ENCODE results near the gene DKKL1. TPM values are rescaled to one million over a fixed set of nuclear protein-coding genes. Genes with fewer than 3 reads are reported as not detected.
"Not testable (repeated sequence)": the region's sequence is repeated elsewhere in the genome, so short reads cannot be mapped to it uniquely, and the experiment has no call there.

Gene DKKL1
- polyA plus RNA-seq, 3 donors from 2014 or later = not detected

GRCh38 chr19:49359851-49360820 is 3.5 kb upstream of the DKKL1 start:
- Mint-ChIP-seq H3K4me3 (peak overlapping the region in 1 of 5 donors; percentile 3), H3K27me3 (ENCODE audit: low read depth in 3 of 3) (peaks cover 11 to 17% (median 12%) of the 10 kb centered on the region in 3 donors), H3K27ac (no peak overlapping the region), H3K4me1 (peaks cover 6 to 10% of the 10 kb centered on the region in 2 donors), H3K36me3 (no peaks in the 10 kb centered on the region), H3K9me3 (no peaks in the 10 kb centered on the region)
- no peak for DNase-seq

GRCh38 chr19:49361438-49362047 is 2.1 kb upstream of the DKKL1 start:
- Mint-ChIP-seq H3K27me3 (ENCODE audit: low read depth in 3 of 3) (peaks cover 11 to 21% (median 12%) of the 10 kb centered on the region in 3 donors), H3K4me1 (peaks cover 6 to 11% of the 10 kb centered on the region in 2 donors), H3K27ac (no peak overlapping the region), H3K4me3 (peak overlapping the region; percentile 12 to 60 (median 44)), H3K9me3 (no peaks in the 10 kb centered on the region), H3K36me3 (no peaks in the 10 kb centered on the region)
- no peak for DNase-seq

- Mint-ChIP-seq H3K27ac (no peak within 1 kb of the TSS), H3K27me3 (ENCODE audit: low read depth in 3 of 3) (peaks cover 5 to 16% (median 15%) of the 10 kb centered on the region in 3 donors), H3K9me3 (no peaks in the 10 kb centered on the region), H3K36me3 (no peaks in the 10 kb centered on the region), H3K4me1 (peaks cover 6 to 11% of the 10 kb centered on the region in 2 donors), H3K4me3 (peak within 1 kb of the TSS; percentile 12 to 60 (median 44))
- DNase-seq = no peak
Measured at GRCh38 chr19:49362048-49362928, 1.4 kb upstream of the DKKL1 start, which contains the start of gene TEAD2. TSS of gene TEAD2 (minus strand) at chr19:49362416. CDS start at chr19:49360075, 2,341 bp downstream.

- Mint-ChIP-seq H3K36me3 (no peaks in the 10 kb centered on the region), H3K27ac (no peak overlapping the region), H3K27me3 (ENCODE audit: low read depth in 3 of 3) (peaks cover 5 to 16% (median 15%) of the 10 kb centered on the region in 3 donors), H3K4me1 (peaks cover 6 to 11% of the 10 kb centered on the region in 2 donors), H3K4me3 (no peak overlapping the region), H3K9me3 (no peaks in the 10 kb centered on the region)
- peak in 1 of 3 donors; percentile 20 for DNase-seq
Measured at GRCh38 chr19:49362929-49363267, 779 bp upstream of the DKKL1 start.

GRCh38 chr19:49364083-49364737 is 533 bp downstream of the DKKL1 start:
- DNase-seq = no peak
- Mint-ChIP-seq H3K4me1 (peaks cover 6 to 11% of the 10 kb centered on the region in 2 donors), H3K27ac (no peak overlapping the region), H3K36me3 (no peaks in the 10 kb centered on the region), H3K4me3 (no peak overlapping the region), H3K9me3 (peaks cover 0 to 6% (median 3%) of the 10 kb centered on the region in 6 donors), H3K27me3 (ENCODE audit: low read depth in 3 of 3) (peaks cover 2 to 15% (median 12%) of the 10 kb centered on the region in 3 donors)

DNA sequence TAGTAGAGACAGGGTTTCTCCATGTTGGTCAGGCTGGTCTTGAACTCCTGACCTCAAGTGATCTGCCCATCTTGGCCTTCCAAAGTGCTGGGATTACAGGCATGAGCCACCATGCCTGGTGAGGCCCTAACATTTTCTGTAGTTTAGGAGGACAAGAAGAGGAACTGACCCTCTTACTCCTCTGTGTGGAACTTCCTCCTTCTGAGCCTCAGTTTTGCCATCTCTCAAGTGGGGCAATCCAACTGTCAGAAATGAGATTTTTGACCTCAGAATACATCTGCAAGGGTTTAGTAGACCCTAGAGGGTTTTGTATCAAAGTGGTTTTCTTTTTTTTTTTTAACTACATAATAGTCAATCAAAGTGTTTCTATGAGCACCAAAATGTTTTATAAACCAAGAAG is 2.4 kb downstream of the DKKL1 start:
- DNase-seq = no peak
- Mint-ChIP-seq H3K4me3 (no peak overlapping the region), H3K27ac (no peak overlapping the region), H3K27me3 (ENCODE audit: low read depth in 3 of 3) (peaks cover 4 to 9% (median 8%) of the 10 kb centered on the region in 3 donors), H3K36me3 (no peaks in the 10 kb centered on the region), H3K9me3 (peaks cover 0 to 16% (median 3%) of the 10 kb centered on the region in 6 donors), H3K4me1 (peaks cover 3 to 11% of the 10 kb centered on the region in 2 donors)

DNA sequence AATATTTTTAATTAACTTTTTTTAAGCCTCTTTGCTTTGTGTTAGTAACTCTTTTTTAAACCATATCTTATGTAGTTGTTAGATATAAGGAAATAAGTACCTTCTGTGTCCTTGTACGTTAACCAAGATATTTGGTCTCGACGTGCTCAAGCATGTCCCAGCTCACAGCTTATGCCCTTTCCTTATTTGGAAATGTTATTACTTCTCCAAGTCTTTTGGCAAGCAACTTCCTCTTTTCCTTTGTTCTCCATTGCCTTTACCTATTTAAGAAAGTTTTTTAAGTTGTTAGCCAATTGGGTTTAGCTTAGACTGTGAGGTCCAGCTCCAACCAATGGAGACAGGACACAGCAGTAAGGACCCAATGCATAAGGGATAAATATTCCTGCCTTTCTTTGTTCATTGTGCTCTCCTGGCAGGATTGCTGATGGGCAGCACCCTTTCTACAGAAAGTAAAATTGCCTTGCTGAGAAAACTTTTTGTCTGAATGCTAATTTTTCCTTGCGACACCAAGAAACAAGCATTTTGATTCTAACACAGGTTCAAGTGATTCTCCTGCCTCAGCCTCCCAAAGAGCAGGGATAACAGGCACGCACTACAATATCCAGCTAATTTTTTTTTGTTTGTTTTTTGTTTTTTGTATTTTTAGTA is 5.2 kb downstream of the DKKL1 start:
- no peak for DNase-seq
- H3K4me1 Mint-ChIP-seq = peaks cover 0 to 4% of the 10 kb centered on the region in 2 donors
- peaks cover 2 to 9% (median 7%) of the 10 kb centered on the region in 3 donors for H3K27me3 Mint-ChIP-seq (ENCODE audit: low read depth in 3 of 3)
- H3K9me3 Mint-ChIP-seq = peaks cover 0 to 16% (median 3%) of the 10 kb centered on the region in 6 donors
- no peak overlapping the region for H3K27ac Mint-ChIP-seq
- no peaks in the 10 kb centered on the region for H3K36me3 Mint-ChIP-seq
- H3K4me3 Mint-ChIP-seq = no peak overlapping the region

DNA sequence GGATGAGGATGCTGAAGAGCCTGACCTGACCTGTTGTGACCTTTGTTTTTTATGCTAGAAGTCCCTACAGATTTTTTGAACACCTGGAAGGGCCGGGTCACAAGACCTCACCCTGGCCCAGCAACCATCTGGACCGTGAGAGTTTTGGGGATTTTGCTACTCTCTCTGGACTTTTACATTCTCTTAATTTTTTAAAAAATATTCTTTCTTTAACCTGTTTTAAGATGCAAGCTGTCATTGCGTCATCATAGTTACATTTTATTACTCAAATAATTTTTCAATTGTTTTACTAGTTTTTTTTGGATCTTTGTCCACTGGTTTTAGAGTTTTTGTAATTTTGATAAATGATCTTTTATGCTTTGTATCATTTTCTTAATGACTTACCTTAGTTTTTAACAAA is 7.5 kb downstream of the DKKL1 start:
- no peak overlapping the region for H3K27ac Mint-ChIP-seq
- no peak for DNase-seq
- peaks cover 0 to 16% (median 3%) of the 10 kb centered on the region in 6 donors for H3K9me3 Mint-ChIP-seq
- H3K4me3 Mint-ChIP-seq = no peak overlapping the region
- H3K36me3 Mint-ChIP-seq = no peaks in the 10 kb centered on the region
- H3K27me3 Mint-ChIP-seq (ENCODE audit: low read depth in 3 of 3) = peaks cover 2 to 3% (median 2%) of the 10 kb centered on the region in 3 donors
- H3K4me1 Mint-ChIP-seq = no peaks in the 10 kb centered on the region

GRCh38 chr19:49373174-49373573 is 9.5 kb downstream of the DKKL1 start:
- H3K36me3 Mint-ChIP-seq; H3K27me3 Mint-ChIP-seq (ENCODE audit: low read depth in 3 of 3); H3K27ac Mint-ChIP-seq; DNase-seq; H3K4me3 Mint-ChIP-seq; H3K4me1 Mint-ChIP-seq: not testable (repeated sequence)
- peaks cover 0 to 16% (median 3%) of the 10 kb centered on the region in 6 donors for H3K9me3 Mint-ChIP-seq

GRCh38 chr19:49374665-49375434 is 11.2 kb downstream of the DKKL1 start:
- peak overlapping the region in 1 of 6 donors; percentile 22 for H3K27ac Mint-ChIP-seq
- no peak overlapping the region for H3K4me3 Mint-ChIP-seq
- DNase-seq = no peak

GRCh38 chr19:49378512-49378911 is 14.8 kb downstream of the DKKL1 start:
- Mint-ChIP-seq H3K4me1 (no peaks in the 10 kb centered on the region), H3K9me3 (peaks cover 5 to 17% (median 8%) of the 10 kb centered on the region in 6 donors)
- no peak for DNase-seq

More at GRCh38 chr19:49374665-49375434, 11.2 kb downstream of the DKKL1 start:
- Mint-ChIP-seq H3K36me3 (no peaks in the 10 kb centered on the region), H3K9me3 (peaks cover 0 to 6% (median 0%) of the 10 kb centered on the region in 6 donors), H3K27me3 (ENCODE audit: low read depth in 3 of 3) (peaks cover 2% of the 10 kb centered on the region in 3 donors), H3K4me1 (no peaks in the 10 kb centered on the region)

GRCh38 chr19:49380391-49380790 is 16.7 kb downstream of the DKKL1 start:
- Mint-ChIP-seq H3K4me3 (no peak overlapping the region), H3K36me3 (peaks cover 0 to 8% (median 4%) of the 10 kb centered on the region in 3 donors), H3K4me1 (no peaks in the 10 kb centered on the region), H3K27me3 (ENCODE audit: low read depth in 3 of 3) (peaks cover 0 to 8% (median 7%) of the 10 kb centered on the region in 3 donors), H3K9me3 (peaks cover 5 to 17% (median 8%) of the 10 kb centered on the region in 6 donors), H3K27ac (no peak overlapping the region)
- no peak for DNase-seq

More at GRCh38 chr19:49378512-49378911, 14.8 kb downstream of the DKKL1 start:
- Mint-ChIP-seq H3K27me3 (ENCODE audit: low read depth in 3 of 3) (peaks cover 0 to 5% (median 3%) of the 10 kb centered on the region in 3 donors), H3K36me3 (peaks cover 0 to 8% (median 4%) of the 10 kb centered on the region in 3 donors), H3K27ac (no peak overlapping the region), H3K4me3 (no peak overlapping the region)
